Uterus (tissue), 4 donors: Measurements from ENCODE around the gene CBX2. TPM values are rescaled to one million over a fixed set of nuclear protein-coding genes. Genes with fewer than 3 reads are reported as not detected.

Source experiments
- DNase-seq, 2 donors: peaks; one replicate each; pipeline ENCODE4 v3.0.0-alpha.2; 2019 to 2020
- H3K27ac ChIP-seq, 2 donors: fragments of 200-600 bp; sonication (generic); 1 replicate in 1 of 2; 2 replicates in 1 of 2; pipeline ENCODE4 v1.5.1; 2016 to 2018
- H3K27me3 ChIP-seq, 2 donors: fragments of 200-600 bp; sonication (generic); one replicate each; pipeline ENCODE4 v1.5.1; 2018 to 2019; ENCODE audit warnings: control low read depth in 1 of 2
- H3K36me3 ChIP-seq, 2 donors: fragments of 200-600 bp; sonication (generic); one replicate each; pipeline ENCODE4 v1.5.1; 2019; ENCODE audit warnings: control low read depth in 1 of 2
- H3K4me1 ChIP-seq, 2 donors: fragments of 200-600 bp; sonication (generic); one replicate each; pipeline ENCODE4 v1.5.1; 2018 to 2019; ENCODE audit warnings: control low read depth in 1 of 2
- H3K4me3 ChIP-seq, 2 donors: fragments of 200-600 bp; sonication (generic); 1 replicate in 1 of 2; 2 replicates in 1 of 2; pipeline ENCODE4 v1.5.1; 2018 to 2019; ENCODE audit warnings: mild to moderate bottlenecking in 1 of 2
- H3K9me3 ChIP-seq, 2 donors: fragments of 200-600 bp; sonication (generic); one replicate each; pipeline ENCODE4 v1.5.1; 2019; ENCODE audit warnings: control low read depth in 1 of 2
- CTCF ChIP-seq, 4 experiments: fragments of 200-600 bp in 2 of 4; fragments of 450-650 bp in 2 of 4; sonication (generic) in 2 of 4; IDR thresholded peaks; one replicate each; pipeline ENCODE4 v1.5.1; 2016 to 2019; ENCODE audit warnings: antibody characterized with exemption in 4 of 4, mild to moderate bottlenecking in 2 of 4, moderate library complexity in 1 of 4
- POLR2A ChIP-seq, 2 donors: fragments of 450-650 bp; IDR thresholded peaks; one replicate each; pipeline ENCODE4 v1.6.1; 2016; ENCODE audit warnings: antibody characterized with exemption in 2 of 2, mild to moderate bottlenecking in 1 of 2, moderate library complexity in 1 of 2
- intact Hi-C: fragments of 100-400 bp; cut with DNase I; formaldehyde crosslinking; loops from one replicate; pipeline ENCODE4 v1.15.1; 2023; ENCODE audit warnings: low total_unique reads
- total RNA-seq, 4 donors: library from RNA; depleted of rRNA in 3 of 4; stranded (reverse); fragments of >200 nt in 3 of 4; gene quantifications; one replicate each; pipeline versions ENCODE4 v1.1.0 to v1.2.4, GENCODE V29; 2014 to 2023
- donor health status: DM: yes; HTN: yes; CAD: no.

Gene CBX2
- total RNA-seq, 4 donors from 2014 or later: 1.0 to 14.9 (median 4.6) TPM; not detected in 1

- no peak for DNase-seq
- H3K27ac ChIP-seq: peak overlapping the region; percentile 61 to 73
- intact Hi-C loops: no loop called here
- no peaks in the 10 kb centered on the region for H3K36me3 ChIP-seq
- H3K27me3 ChIP-seq: peaks cover 47 to 55% of the 10 kb centered on the region in 2 donors
- TF ChIP-seq POLR2A (IDR thresholded peaks at IDR 0.05): no peak
- TF ChIP-seq CTCF (IDR thresholded peaks at IDR 0.05): no peak
- H3K4me1 ChIP-seq: peaks cover 6 to 19% of the 10 kb centered on the region in 2 donors
- peak overlapping the region; percentile 51 to 76 for H3K4me3 ChIP-seq
- no peaks in the 10 kb centered on the region for H3K9me3 ChIP-seq
Observed at GRCh38 chr17:79797492-79798298, 19.7 kb downstream of the CBX2 start.

- peak overlapping the region in 1 of 2 donors; percentile 76 for H3K4me3 ChIP-seq
- H3K27ac ChIP-seq: no peak overlapping the region
- no peaks in the 10 kb centered on the region for H3K9me3 ChIP-seq
- peaks cover 0 to 19% of the 10 kb centered on the region in 2 donors for H3K4me1 ChIP-seq
- no peaks in the 10 kb centered on the region for H3K36me3 ChIP-seq
- TF ChIP-seq CTCF (IDR thresholded peaks at IDR 0.05) (no peak), POLR2A (IDR thresholded peaks at IDR 0.05) (no peak)
- no peak for DNase-seq
- intact Hi-C loops: no loop called here
- H3K27me3 ChIP-seq: peaks cover 55 to 57% of the 10 kb centered on the region in 2 donors
Observed at GRCh38 chr17:79798299-79799173, 20.6 kb downstream of the CBX2 start.

DNA sequence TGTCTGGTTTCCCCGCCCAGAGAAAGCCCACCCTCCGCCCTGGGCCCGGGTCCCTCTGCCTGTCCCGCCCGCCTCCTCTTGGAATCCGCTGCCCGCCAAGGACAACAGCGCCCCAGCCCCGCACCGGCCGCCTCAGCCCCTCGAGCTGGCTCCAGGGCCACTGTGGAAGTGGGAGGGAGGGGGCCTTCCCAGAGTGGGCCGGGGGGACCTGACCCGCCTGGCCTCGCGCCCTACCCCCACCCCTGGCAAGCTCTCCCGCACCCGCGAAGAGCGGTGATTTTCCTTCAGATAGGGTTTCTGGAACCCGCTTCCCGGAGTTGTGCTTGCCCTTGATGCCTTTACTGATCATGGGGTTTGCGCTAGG is 21.2 kb downstream of the CBX2 start:
- intact Hi-C loops: no loop called here
- no peak for DNase-seq
- TF ChIP-seq POLR2A (IDR thresholded peaks at IDR 0.05) (no peak), CTCF (IDR thresholded peaks at IDR 0.05) (no peak)
- no peak overlapping the region for H3K27ac ChIP-seq
- H3K27me3 ChIP-seq: peaks cover 61 to 63% of the 10 kb centered on the region in 2 donors
- H3K4me3 ChIP-seq: no peak overlapping the region
- H3K36me3 ChIP-seq: no peaks in the 10 kb centered on the region
- no peaks in the 10 kb centered on the region for H3K9me3 ChIP-seq
- peaks cover 0 to 19% of the 10 kb centered on the region in 2 donors for H3K4me1 ChIP-seq

DNA sequence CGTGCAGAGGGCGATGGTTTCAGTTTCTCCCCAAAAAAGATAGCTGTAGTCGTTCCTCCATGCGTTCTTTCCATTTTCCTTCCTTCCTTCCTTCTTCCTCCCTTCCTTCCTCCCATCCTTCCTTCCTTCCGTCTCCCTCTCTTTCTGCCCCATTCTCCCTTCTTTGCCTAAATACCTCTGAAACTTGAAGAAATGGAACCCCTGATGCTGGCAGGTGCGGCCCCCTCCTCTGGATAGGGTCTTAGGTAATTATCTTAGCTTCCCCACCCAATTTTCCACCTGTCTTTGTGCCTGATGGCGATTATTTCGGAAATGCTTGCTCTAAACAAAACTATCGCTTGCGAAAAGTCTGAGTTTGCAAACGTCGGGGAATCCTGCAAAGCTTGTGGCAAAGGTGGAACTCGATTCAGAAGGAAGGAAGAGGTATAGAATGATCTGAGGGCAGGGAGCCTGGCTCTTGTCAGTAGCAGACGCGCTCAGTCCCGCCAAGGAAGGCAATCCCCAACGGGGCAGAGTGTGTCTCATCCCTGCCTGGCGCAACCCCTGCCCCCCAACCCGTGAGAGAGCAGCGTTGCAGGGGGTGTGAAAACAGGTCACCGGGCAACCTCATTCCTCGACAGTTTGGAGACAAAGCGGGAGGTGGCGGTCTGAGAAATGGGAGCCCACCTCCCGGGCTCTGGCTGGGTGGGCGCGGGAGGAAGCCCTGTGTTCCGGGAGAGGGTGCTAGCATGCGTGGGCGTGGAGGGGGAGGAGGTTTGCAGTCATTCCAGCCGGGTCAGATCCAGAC is 21.8 kb downstream of the CBX2 start:
- Histone ChIP-seq H3K4me3 (no peak overlapping the region), H3K27me3 (peaks cover 67 to 69% of the 10 kb centered on the region in 2 donors), H3K27ac (no peak overlapping the region), H3K9me3 (no peaks in the 10 kb centered on the region), H3K36me3 (no peaks in the 10 kb centered on the region), H3K4me1 (peaks cover 0 to 19% of the 10 kb centered on the region in 2 donors)
- no peak for TF ChIP-seq POLR2A (IDR thresholded peaks at IDR 0.05)
- no peak for TF ChIP-seq CTCF (IDR thresholded peaks at IDR 0.05)
- DNase-seq: no peak
- intact Hi-C loops: no loop called here
